Endodermal cell (in vitro differentiated cells): ENCODE results near the gene RNF150. TPM values are rescaled to one million over a fixed set of nuclear protein-coding genes. Genes with fewer than 3 reads are reported as not detected.

Source experiments
- DNase-seq: peaks from one replicate; pipeline ENCODE4 v3.0.0-alpha.2; 2017
- H3K27ac ChIP-seq: 2 replicates; pipeline ENCODE4 v1.5.1; 2013; ENCODE audit warnings: mild to moderate bottlenecking, low read depth, low read length, moderate library complexity
- H3K27me3 ChIP-seq: 2 replicates; pipeline ENCODE4 v1.6.1; 2013; ENCODE audit warnings: mild to moderate bottlenecking, low read length, moderate library complexity; ENCODE audit not compliant: insufficient read depth, control insufficient read depth, poor library complexity, severe bottlenecking
- H3K36me3 ChIP-seq: 2 replicates; pipeline ENCODE4 v1.7.0; 2013; ENCODE audit warnings: mild to moderate bottlenecking, low read length, moderate library complexity; ENCODE audit not compliant: control insufficient read depth, insufficient read depth
- H3K4me1 ChIP-seq: one replicate; pipeline ENCODE4 v1.7.0; 2013; ENCODE audit warnings: low read length; ENCODE audit not compliant: control insufficient read depth, insufficient read depth
- H3K4me3 ChIP-seq: 2 replicates; pipeline ENCODE4 v1.5.1; 2013; ENCODE audit warnings: mild to moderate bottlenecking, low read length, moderate library complexity
- H3K9ac ChIP-seq: 2 replicates; pipeline ENCODE4 v1.6.1; 2013; ENCODE audit warnings: mild to moderate bottlenecking, low read length, moderate library complexity; ENCODE audit not compliant: poor library complexity, severe bottlenecking; ENCODE audit errors: extremely low read depth
- H3K9me3 ChIP-seq: 2 replicates; pipeline ENCODE4 v1.6.1; 2013; ENCODE audit warnings: mild to moderate bottlenecking, low read length, moderate library complexity; ENCODE audit not compliant: control insufficient read depth
- H3K27ac Mint-ChIP-seq: 2 replicates; pipeline ENCODE4 v1.8.0; 2020; ENCODE audit warnings: mixed read lengths
- H3K27me3 Mint-ChIP-seq: 2 replicates; pipeline ENCODE4 v1.8.0; 2021; ENCODE audit warnings: mild to moderate bottlenecking, mixed read lengths; ENCODE audit not compliant: insufficient read depth
- H3K36me3 Mint-ChIP-seq: 2 replicates; pipeline ENCODE4 v1.8.0; 2020; ENCODE audit warnings: low read depth, mixed read lengths
- H3K4me1 Mint-ChIP-seq: 2 replicates; pipeline ENCODE4 v1.8.0; 2020; ENCODE audit warnings: mixed read lengths
- H3K4me3 Mint-ChIP-seq: 2 replicates; pipeline ENCODE4 v1.8.0; 2020; ENCODE audit warnings: mild to moderate bottlenecking, moderate library complexity, mixed read lengths
- H3K9me3 Mint-ChIP-seq: 2 replicates; pipeline ENCODE4 v1.8.0; 2020; ENCODE audit warnings: mild to moderate bottlenecking, mixed read lengths
- WGBS, 2 experiments: methylation state at CpG; one replicate each; pipeline versions ENCODE4 v1.1.5 to v1.1.7; 2013; ENCODE audit warnings: missing lambda C conversion rate in 2 of 2, mixed read lengths in 1 of 2; ENCODE audit not compliant: insufficient coverage in 1 of 2, insufficient read length in 1 of 2; 5-methylcytosine and 5-hydroxymethylcytosine counted together
- total RNA-seq, 2 donors: library from RNA; stranded (reverse); fragmentation: NEBNext Ultra II Directional in 1 of 2; extraction: Animal tissue kit (Norgen Biotek cat#: 25700) in 1 of 2; gene quantifications; 2 replicates in 1 of 2; 3 replicates in 1 of 2; pipeline ENCODE4 v1.2.1, GENCODE V29; 2021
- TF ChIP-seq, protein P1 (sequence below): fragments of 200-600 bp; sonication (generic); conservative IDR thresholded peaks from 2 replicates; pipeline ENCODE4 v1.5.0; 2021; ENCODE audit warnings: antibody characterized with exemption, mild to moderate bottlenecking

Gene RNF150
- total RNA-seq, 2 donors from 2014 or later, result 8.2 to 10.4 TPM

DNA sequence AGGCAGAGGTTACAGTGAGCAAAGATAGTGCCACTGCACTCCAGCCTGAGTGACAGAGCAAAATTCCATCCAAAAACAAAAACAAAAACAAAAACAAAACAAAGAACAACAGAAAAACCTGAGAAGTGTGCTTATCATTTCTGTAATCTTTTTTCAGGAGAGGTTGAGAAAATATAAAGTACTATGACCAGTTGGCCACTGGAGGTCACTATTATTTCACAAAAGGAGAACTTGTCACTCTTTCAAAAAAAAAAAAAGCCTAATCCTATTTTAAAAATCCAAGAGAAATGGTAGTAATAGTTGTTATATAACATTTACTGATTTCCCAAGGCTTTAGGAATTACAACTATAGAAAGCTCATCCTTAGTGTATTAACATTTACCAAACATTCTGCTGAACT, 24.9 kb upstream of the RNF150 start:
- no peaks in the 10 kb centered on the region for H3K36me3 Mint-ChIP-seq
- Histone ChIP-seq H3K36me3 (no peaks in the 10 kb centered on the region), H3K9ac (no peak overlapping the region), H3K9me3 (peaks cover 22% of the 10 kb centered on the region), H3K4me1 (no peaks in the 10 kb centered on the region), H3K4me3 (no peak overlapping the region), H3K27me3 (no peaks in the 10 kb centered on the region), H3K27ac (no peak overlapping the region)
- peaks cover 12% of the 10 kb centered on the region for H3K9me3 Mint-ChIP-seq
- TF ChIP-seq, protein P1, sequence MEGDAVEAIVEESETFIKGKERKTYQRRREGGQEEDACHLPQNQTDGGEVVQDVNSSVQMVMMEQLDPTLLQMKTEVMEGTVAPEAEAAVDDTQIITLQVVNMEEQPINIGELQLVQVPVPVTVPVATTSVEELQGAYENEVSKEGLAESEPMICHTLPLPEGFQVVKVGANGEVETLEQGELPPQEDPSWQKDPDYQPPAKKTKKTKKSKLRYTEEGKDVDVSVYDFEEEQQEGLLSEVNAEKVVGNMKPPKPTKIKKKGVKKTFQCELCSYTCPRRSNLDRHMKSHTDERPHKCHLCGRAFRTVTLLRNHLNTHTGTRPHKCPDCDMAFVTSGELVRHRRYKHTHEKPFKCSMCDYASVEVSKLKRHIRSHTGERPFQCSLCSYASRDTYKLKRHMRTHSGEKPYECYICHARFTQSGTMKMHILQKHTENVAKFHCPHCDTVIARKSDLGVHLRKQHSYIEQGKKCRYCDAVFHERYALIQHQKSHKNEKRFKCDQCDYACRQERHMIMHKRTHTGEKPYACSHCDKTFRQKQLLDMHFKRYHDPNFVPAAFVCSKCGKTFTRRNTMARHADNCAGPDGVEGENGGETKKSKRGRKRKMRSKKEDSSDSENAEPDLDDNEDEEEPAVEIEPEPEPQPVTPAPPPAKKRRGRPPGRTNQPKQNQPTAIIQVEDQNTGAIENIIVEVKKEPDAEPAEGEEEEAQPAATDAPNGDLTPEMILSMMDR, result peak; percentile 84
- no peaks in the 10 kb centered on the region for H3K4me1 Mint-ChIP-seq
- H3K27ac Mint-ChIP-seq, result no peak overlapping the region
- no peak for DNase-seq
- H3K4me3 Mint-ChIP-seq, result no peak overlapping the region
- peaks cover 3% of the 10 kb centered on the region for H3K27me3 Mint-ChIP-seq

DNA sequence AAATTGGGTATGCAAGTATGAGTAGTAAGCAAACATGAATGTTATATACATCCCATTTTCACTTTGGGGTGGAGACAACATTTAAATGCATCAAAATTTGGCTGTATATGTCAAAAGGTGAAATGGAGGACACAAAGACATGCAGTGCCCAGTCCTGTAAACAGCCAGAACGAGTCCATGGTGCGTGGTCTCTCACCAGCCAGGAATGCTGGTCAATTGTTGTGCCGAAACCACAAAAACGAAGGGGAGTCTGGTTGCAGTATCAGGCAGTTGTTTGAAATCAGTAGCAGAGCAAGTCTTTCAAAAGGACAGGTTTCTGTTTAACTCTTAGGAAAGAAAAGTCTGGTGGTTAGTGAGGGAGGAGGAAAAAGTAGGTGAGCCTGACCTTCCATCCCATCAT, 22.3 kb upstream of the RNF150 start:
- TF ChIP-seq, protein P1, result no peak
- H3K27ac Mint-ChIP-seq, result no peak overlapping the region
- H3K9me3 ChIP-seq, result peaks cover 2% of the 10 kb centered on the region
- H3K27ac ChIP-seq, result no peak overlapping the region
- WGBS, 2 experiments, result 73 to 85% methylated on average over 4 of the region's 4 CpGs
- H3K27me3 Mint-ChIP-seq, result peaks cover 3% of the 10 kb centered on the region
- H3K36me3 ChIP-seq, result no peaks in the 10 kb centered on the region
- no peak overlapping the region for H3K4me3 Mint-ChIP-seq
- no peaks in the 10 kb centered on the region for H3K36me3 Mint-ChIP-seq
- no peak for DNase-seq
- no peaks in the 10 kb centered on the region for H3K4me1 ChIP-seq
- H3K27me3 ChIP-seq, result no peaks in the 10 kb centered on the region
- no peaks in the 10 kb centered on the region for H3K4me1 Mint-ChIP-seq
- no peak overlapping the region for H3K4me3 ChIP-seq
- no peaks in the 10 kb centered on the region for H3K9me3 Mint-ChIP-seq
- no peak overlapping the region for H3K9ac ChIP-seq

DNA sequence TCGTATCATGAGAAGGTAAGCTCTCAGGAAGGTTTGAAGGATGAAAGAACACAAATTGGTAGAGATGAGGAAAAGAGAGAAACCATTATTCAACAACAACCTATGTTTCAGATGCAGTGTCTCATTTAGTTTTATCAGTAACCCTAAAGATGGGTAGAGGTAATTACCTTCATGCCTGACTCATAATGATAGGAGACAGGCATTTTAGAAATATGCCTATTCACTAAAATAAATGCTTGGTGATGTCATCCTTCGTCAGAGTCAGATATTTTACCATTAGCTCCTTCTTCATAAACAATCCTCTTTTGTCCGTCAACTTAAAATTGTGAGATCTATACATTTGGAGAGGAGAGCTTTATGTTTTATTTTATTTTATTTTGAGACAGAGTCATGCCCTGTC, 21.5 kb upstream of the RNF150 start:
- no peaks in the 10 kb centered on the region for H3K9me3 Mint-ChIP-seq
- Histone ChIP-seq H3K4me3 (no peak overlapping the region), H3K27me3 (no peaks in the 10 kb centered on the region), H3K9ac (no peak overlapping the region), H3K4me1 (no peaks in the 10 kb centered on the region), H3K9me3 (no peaks in the 10 kb centered on the region), H3K27ac (no peak overlapping the region), H3K36me3 (no peaks in the 10 kb centered on the region)
- H3K4me1 Mint-ChIP-seq, result no peaks in the 10 kb centered on the region
- no peak overlapping the region for H3K4me3 Mint-ChIP-seq
- no peak for DNase-seq
- TF ChIP-seq, protein P1, result no peak
- no peak overlapping the region for H3K27ac Mint-ChIP-seq
- H3K36me3 Mint-ChIP-seq, result no peaks in the 10 kb centered on the region
- H3K27me3 Mint-ChIP-seq, result peaks cover 3% of the 10 kb centered on the region
- 100% methylated on average over 3 of the region's 3 CpGs; no CpG with 5 or more reads in 1 of the 2 experiments for WGBS, 2 experiments
